ENCODE measurements around the gene PRPF6. TPM values are rescaled to one million over a fixed set of nuclear protein-coding genes. Genes with fewer than 3 reads are reported as not detected.

PRPF6 gene
- total and polyA plus RNA-seq, 2 donors from 2014 or later: 51.3 to 73.3 TPM

GRCh38 chr20:63956664-63957003 lies 24.3 kb upstream of the PRPF6 start:
- TF ChIP-seq, protein P1, sequence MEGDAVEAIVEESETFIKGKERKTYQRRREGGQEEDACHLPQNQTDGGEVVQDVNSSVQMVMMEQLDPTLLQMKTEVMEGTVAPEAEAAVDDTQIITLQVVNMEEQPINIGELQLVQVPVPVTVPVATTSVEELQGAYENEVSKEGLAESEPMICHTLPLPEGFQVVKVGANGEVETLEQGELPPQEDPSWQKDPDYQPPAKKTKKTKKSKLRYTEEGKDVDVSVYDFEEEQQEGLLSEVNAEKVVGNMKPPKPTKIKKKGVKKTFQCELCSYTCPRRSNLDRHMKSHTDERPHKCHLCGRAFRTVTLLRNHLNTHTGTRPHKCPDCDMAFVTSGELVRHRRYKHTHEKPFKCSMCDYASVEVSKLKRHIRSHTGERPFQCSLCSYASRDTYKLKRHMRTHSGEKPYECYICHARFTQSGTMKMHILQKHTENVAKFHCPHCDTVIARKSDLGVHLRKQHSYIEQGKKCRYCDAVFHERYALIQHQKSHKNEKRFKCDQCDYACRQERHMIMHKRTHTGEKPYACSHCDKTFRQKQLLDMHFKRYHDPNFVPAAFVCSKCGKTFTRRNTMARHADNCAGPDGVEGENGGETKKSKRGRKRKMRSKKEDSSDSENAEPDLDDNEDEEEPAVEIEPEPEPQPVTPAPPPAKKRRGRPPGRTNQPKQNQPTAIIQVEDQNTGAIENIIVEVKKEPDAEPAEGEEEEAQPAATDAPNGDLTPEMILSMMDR (IDR thresholded peaks at IDR 0.05; ENCODE audit: borderline replicate concordance, extremely low read depth, insufficient read depth): no peak
- FAIRE-seq: no peak
- intact Hi-C loops (cut with DNase I): no loop called here
- no peak overlapping the region for H3K9ac ChIP-seq (ENCODE audit: low read length in 3 of 3)
- H3K4me1 ChIP-seq (ENCODE audit: control insufficient read depth in 2 of 3, insufficient read depth in 2 of 3, low read depth in 1 of 3, low read length in 3 of 3): peaks cover 0 to 31% (median 0%) of the 10 kb centered on the region in 3 donors
- no peaks in the 10 kb centered on the region for H3K9me3 ChIP-seq (ENCODE audit: control insufficient read depth in 2 of 3, insufficient read depth in 1 of 3, low read length in 3 of 3)
- peak overlapping the region; percentile 6 to 53 (median 29) for H3K4me3 ChIP-seq (ENCODE audit: low read length in 3 of 3)
- peaks cover 0 to 1% (median 0%) of the 10 kb centered on the region in 3 donors for H3K36me3 ChIP-seq (ENCODE audit: control insufficient read depth in 2 of 3, insufficient read depth in 3 of 3, low read length in 3 of 3)
- no peak overlapping the region for H3K27ac ChIP-seq (ENCODE audit: low read depth in 2 of 2, low read length in 2 of 2)
- no peaks in the 10 kb centered on the region for H3K27me3 ChIP-seq (ENCODE audit: control insufficient read depth, insufficient read depth, low read length)
- peak in 1 of 5 donors; percentile 94 for DNase-seq

GRCh38 chr20:63957004-63957689 lies 23.8 kb upstream of the PRPF6 start:
- no peak overlapping the region for H3K9ac ChIP-seq (ENCODE audit: low read length in 3 of 3)
- no peaks in the 10 kb centered on the region for H3K27me3 ChIP-seq (ENCODE audit: control insufficient read depth, insufficient read depth, low read length)
- H3K9me3 ChIP-seq (ENCODE audit: control insufficient read depth in 2 of 3, insufficient read depth in 1 of 3, low read length in 3 of 3): no peaks in the 10 kb centered on the region
- intact Hi-C loops (cut with DNase I): no loop called here
- H3K36me3 ChIP-seq (ENCODE audit: control insufficient read depth in 2 of 3, insufficient read depth in 3 of 3, low read length in 3 of 3): peaks cover 0 to 2% (median 0%) of the 10 kb centered on the region in 3 donors
- TF ChIP-seq, protein P1 (IDR thresholded peaks at IDR 0.05; ENCODE audit: borderline replicate concordance, extremely low read depth, insufficient read depth): no peak
- H3K4me1 ChIP-seq (ENCODE audit: control insufficient read depth in 2 of 3, insufficient read depth in 2 of 3, low read depth in 1 of 3, low read length in 3 of 3): peaks cover 0 to 26% (median 0%) of the 10 kb centered on the region in 3 donors
- no peak for FAIRE-seq
- peak overlapping the region in 1 of 3 donors; percentile 53 for H3K4me3 ChIP-seq (ENCODE audit: low read length in 3 of 3)
- DNase-seq: peak in 4 of 5 donors; percentile 61 to 91 (median 79)
- peak overlapping the region in 1 of 2 donors; percentile 7 for H3K27ac ChIP-seq (ENCODE audit: low read depth in 2 of 2, low read length in 2 of 2)

GRCh38 chr20:63957690-63958441 lies 23.1 kb upstream of the PRPF6 start:
- H3K36me3 ChIP-seq (ENCODE audit: control insufficient read depth in 2 of 3, insufficient read depth in 3 of 3, low read length in 3 of 3): peaks cover 0 to 4% (median 0%) of the 10 kb centered on the region in 3 donors
- DNase-seq: peak in 2 of 5 donors; percentile 83
- peaks cover 0 to 20% (median 0%) of the 10 kb centered on the region in 3 donors for H3K4me1 ChIP-seq (ENCODE audit: control insufficient read depth in 2 of 3, insufficient read depth in 2 of 3, low read depth in 1 of 3, low read length in 3 of 3)
- H3K27me3 ChIP-seq (ENCODE audit: control insufficient read depth, insufficient read depth, low read length): no peaks in the 10 kb centered on the region
- TF ChIP-seq, protein P1 (IDR thresholded peaks at IDR 0.05; ENCODE audit: borderline replicate concordance, extremely low read depth, insufficient read depth): no peak
- FAIRE-seq: no peak
- intact Hi-C loops (cut with DNase I): no loop called here
- no peaks in the 10 kb centered on the region for H3K9me3 ChIP-seq (ENCODE audit: control insufficient read depth in 2 of 3, insufficient read depth in 1 of 3, low read length in 3 of 3)
- no peak overlapping the region for H3K4me3 ChIP-seq (ENCODE audit: low read length in 3 of 3)
- no peak overlapping the region for H3K9ac ChIP-seq (ENCODE audit: low read length in 3 of 3)
- H3K27ac ChIP-seq (ENCODE audit: low read depth in 2 of 2, low read length in 2 of 2): peak overlapping the region in 1 of 2 donors; percentile 7
